ENCODE measurements around the gene KIAA0040. TPM values are rescaled to one million over a fixed set of nuclear protein-coding genes. Genes with fewer than 3 reads are reported as not detected.

Gene KIAA0040
- 10 to 100 TPM in 2 of 4 donors, 1 to 10 TPM in 2; 3.3 to 22.7 (median 10.3) TPM for total RNA-seq

DNA sequence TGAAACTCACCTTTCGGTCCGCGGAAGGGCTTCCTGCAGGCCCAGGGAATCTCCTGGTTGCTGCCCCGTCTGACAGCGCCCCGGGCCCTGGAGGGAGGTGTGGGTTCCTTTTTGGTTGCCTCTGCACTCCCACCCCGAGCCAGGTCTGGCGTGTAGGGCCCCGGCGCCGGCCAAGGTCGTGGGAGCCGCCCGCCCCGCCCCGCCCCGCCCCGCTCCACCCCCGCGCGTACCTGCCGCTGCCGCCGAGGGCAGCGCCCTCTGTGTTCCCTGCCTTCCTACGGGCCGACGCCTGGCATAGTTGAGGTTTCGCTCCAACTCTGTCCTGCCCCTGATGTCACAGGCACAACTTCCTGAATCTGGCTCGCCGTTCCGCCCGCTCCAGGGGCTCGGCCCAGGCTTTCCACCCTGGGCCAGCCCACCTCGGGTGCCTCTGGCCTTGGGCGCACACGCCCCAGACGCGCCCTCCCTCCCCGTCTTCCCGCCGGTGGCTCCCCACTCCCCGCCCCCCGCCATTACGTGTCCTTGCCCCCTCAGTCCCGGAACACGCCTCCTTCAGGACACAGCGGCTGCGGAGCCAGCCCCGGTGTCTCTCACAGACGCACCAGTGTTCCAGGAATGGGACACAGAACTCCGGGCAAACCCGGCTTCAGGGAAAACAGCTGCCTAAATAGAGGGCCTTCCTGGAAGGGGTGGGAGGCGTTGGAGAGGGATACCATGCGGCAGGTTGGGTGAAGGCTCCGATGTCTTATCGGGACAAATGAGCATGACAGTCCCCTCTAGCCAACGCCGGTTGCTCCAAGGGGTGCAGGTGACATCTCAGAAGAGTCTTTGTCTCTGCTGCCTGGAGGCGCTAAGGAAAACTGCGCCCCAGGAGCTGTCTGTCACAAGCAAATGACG lies at the start of gene KIAA0040:
KIAA0040 (minus strand) TSS at position 147 of the 897 bp plus-strand sequence. CDS start 31,763 bp downstream, outside the sequence.
- peaks cover 9 to 94% (median 27%) of the 10 kb centered on the region in 3 donors for H3K4me1 ChIP-seq
- peaks cover 0 to 31% (median 0%) of the 10 kb centered on the region in 4 donors for H3K27me3 ChIP-seq
- intact Hi-C loops (cut with DNase I), result no loop called here
- H3K27ac ChIP-seq, result peak within 1 kb of the TSS; percentile 72 to 94 (median 90)
- no peaks in the 10 kb centered on the region for H3K36me3 ChIP-seq
- DNase-seq, result no peak
- peak within 1 kb of the TSS; percentile 46 to 77 (median 66) for H3K4me3 ChIP-seq
- no peaks in the 10 kb centered on the region for H3K9me3 ChIP-seq
- 23 to 28% methylated on average over 8 of the region's 62 CpGs for WGBS, 2 donors
- peak in 2 of 4 donors; percentile 24 to 74 for TF ChIP-seq POLR2A (IDR thresholded peaks at IDR 0.05)
- TF ChIP-seq, protein P1, sequence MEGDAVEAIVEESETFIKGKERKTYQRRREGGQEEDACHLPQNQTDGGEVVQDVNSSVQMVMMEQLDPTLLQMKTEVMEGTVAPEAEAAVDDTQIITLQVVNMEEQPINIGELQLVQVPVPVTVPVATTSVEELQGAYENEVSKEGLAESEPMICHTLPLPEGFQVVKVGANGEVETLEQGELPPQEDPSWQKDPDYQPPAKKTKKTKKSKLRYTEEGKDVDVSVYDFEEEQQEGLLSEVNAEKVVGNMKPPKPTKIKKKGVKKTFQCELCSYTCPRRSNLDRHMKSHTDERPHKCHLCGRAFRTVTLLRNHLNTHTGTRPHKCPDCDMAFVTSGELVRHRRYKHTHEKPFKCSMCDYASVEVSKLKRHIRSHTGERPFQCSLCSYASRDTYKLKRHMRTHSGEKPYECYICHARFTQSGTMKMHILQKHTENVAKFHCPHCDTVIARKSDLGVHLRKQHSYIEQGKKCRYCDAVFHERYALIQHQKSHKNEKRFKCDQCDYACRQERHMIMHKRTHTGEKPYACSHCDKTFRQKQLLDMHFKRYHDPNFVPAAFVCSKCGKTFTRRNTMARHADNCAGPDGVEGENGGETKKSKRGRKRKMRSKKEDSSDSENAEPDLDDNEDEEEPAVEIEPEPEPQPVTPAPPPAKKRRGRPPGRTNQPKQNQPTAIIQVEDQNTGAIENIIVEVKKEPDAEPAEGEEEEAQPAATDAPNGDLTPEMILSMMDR (IDR thresholded peaks at IDR 0.05), result peak in 1 of 6 experiments; percentile 8

GRCh38 chr1:175237389-175237788 lies 44.8 kb upstream of the KIAA0040 start:
- DNase-seq, result no peak
- intact Hi-C loops (cut with DNase I), result no loop called here
- no peaks in the 10 kb centered on the region for H3K9me3 ChIP-seq
- H3K4me1 ChIP-seq, result no peaks in the 10 kb centered on the region
- no peak overlapping the region for H3K27ac ChIP-seq
- TF ChIP-seq, protein P1 (IDR thresholded peaks at IDR 0.05), result no peak
- no peak for TF ChIP-seq POLR2A (IDR thresholded peaks at IDR 0.05)
- no peaks in the 10 kb centered on the region for H3K36me3 ChIP-seq
- no peak overlapping the region for H3K4me3 ChIP-seq
- WGBS, 2 donors, result 83 to 100% methylated on average over 1 of the region's 1 CpG
- H3K27me3 ChIP-seq, result no peaks in the 10 kb centered on the region

- Histone ChIP-seq H3K4me1 (no peaks in the 10 kb centered on the region), H3K4me3 (no peak overlapping the region), H3K36me3 (no peaks in the 10 kb centered on the region), H3K9me3 (no peaks in the 10 kb centered on the region), H3K27ac (no peak overlapping the region), H3K27me3 (no peaks in the 10 kb centered on the region)
- no peak for DNase-seq
- intact Hi-C loops (cut with DNase I), result no loop called here
- WGBS, 2 donors, result 70 to 79% methylated on average over 2 to 3 of the region's 3 CpGs
- no peak for TF ChIP-seq POLR2A (IDR thresholded peaks at IDR 0.05)
- TF ChIP-seq, protein P1 (IDR thresholded peaks at IDR 0.05), result no peak
Measured at GRCh38 chr1:175234639-175235038, 42.1 kb upstream of the KIAA0040 start.

GRCh38 chr1:175232335-175232734 lies 39.8 kb upstream of the KIAA0040 start:
- no peak for TF ChIP-seq POLR2A (IDR thresholded peaks at IDR 0.05)
- TF ChIP-seq, protein P1 (IDR thresholded peaks at IDR 0.05), result no peak
- H3K9me3 ChIP-seq, result no peaks in the 10 kb centered on the region
- H3K36me3 ChIP-seq, result no peaks in the 10 kb centered on the region
- intact Hi-C loops (cut with DNase I), result no loop called here
- no peak overlapping the region for H3K27ac ChIP-seq
- no peak overlapping the region for H3K4me3 ChIP-seq
- no peak for DNase-seq
- no peaks in the 10 kb centered on the region for H3K4me1 ChIP-seq
- 34 to 54% methylated on average over 2 of the region's 2 CpGs for WGBS, 2 donors
- H3K27me3 ChIP-seq, result no peaks in the 10 kb centered on the region

DNA sequence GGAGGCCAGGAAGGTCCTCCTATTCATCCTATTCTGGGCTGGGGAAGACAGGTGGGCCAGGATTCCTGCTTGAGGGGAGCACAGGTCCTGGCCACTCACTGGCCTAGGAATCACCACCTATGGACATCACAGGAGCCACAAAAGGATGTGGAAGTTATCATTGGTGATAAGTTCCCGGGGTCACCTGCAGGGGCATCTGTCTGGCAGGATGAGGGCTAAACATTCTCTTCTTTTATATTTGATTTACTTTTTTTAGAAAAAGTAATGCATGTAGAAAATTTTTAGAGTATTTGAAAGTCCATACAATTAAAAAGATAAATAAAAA lies 33.2 kb upstream of the KIAA0040 start:
- Histone ChIP-seq H3K27ac (no peak overlapping the region), H3K4me1 (peaks cover 0 to 18% (median 2%) of the 10 kb centered on the region in 3 donors), H3K9me3 (no peaks in the 10 kb centered on the region), H3K27me3 (no peaks in the 10 kb centered on the region), H3K36me3 (no peaks in the 10 kb centered on the region), H3K4me3 (no peak overlapping the region)
- intact Hi-C loops (cut with DNase I), result loop anchor here (10.0 kb wide), 1 partner anchor 71 kb away; no protein-coding TSS in a partner anchor
- TF ChIP-seq, protein P1 (IDR thresholded peaks at IDR 0.05), result no peak
- TF ChIP-seq POLR2A (IDR thresholded peaks at IDR 0.05), result no peak
- WGBS, 2 donors, result 7 to 57% methylated on average over 1 of the region's 1 CpG
- no peak for DNase-seq
